GM20431 (cell line): ENCODE results near the gene KCNK13.

ENCODE experiments used
- in situ Hi-C: fragments of 300-500 bp; cut with MseI, MboI; formaldehyde crosslinking; loops from one replicate; pipeline ENCODE4 v1.15.0; 2020; ENCODE audit warnings: low sequenced_read_pairs; ENCODE audit not compliant: unreplicated experiment

KCNK13 gene

DNA sequence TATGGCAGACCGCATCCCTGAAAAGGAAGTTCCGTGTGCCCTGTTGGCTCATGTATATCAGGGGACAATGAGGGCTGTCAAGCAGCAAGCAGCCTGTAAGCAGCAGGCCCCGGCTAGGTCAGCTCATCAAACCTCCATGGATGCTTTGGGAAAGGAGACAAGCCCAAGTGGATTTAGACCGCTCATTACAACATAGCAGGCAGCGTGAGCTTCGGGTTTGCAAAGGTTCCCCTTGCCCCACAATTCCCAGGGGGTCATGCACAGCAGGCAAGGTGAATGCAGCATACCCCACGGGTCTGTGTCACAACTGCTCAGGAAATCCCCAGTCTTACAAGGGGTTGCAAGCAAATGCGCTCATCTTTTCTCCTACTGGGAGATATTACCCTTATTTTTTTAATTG, 54.6 kb downstream of the KCNK13 start:
- in situ Hi-C loops: no loop called here

DNA sequence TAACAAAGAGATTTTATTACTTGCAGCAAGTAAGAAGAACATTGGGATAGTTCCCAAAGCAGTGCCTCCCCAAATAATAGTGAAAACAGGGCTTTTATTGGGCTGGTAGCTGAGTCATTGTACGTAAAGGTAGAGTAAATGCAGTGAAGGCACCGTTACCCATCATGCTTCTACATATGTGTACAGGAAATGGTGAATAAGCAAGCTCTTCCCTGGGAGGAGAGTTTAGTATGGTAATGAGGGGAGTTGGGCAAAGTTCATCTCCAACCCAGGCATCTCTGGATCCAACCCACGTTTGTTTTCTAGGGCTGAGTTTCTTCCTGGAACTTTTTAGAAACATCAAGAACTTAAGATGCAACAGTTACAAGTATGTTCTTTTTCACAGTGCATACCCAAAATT, 56.2 kb downstream of the KCNK13 start:
- in situ Hi-C loops: no loop called here

DNA sequence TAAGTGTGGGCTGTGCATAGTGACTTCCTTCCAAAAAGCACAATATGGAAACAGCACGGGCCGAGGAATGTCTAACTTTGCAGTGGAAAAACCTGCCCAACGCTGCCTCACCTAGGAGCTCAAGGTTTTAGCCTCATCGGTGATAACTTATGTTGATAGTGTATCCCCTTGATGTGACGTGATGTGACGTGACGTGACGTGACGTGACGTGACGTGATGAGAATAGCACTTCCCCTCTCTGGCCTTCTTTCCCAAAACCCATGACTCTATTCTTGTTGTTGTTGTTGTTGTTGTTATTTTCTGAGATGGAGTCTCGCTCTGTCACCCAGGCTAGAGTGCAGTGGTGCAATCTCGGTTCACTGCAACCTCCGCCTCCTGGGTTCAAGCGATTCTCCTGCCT, 64.5 kb downstream of the KCNK13 start:
- in situ Hi-C loops: no loop called here

DNA sequence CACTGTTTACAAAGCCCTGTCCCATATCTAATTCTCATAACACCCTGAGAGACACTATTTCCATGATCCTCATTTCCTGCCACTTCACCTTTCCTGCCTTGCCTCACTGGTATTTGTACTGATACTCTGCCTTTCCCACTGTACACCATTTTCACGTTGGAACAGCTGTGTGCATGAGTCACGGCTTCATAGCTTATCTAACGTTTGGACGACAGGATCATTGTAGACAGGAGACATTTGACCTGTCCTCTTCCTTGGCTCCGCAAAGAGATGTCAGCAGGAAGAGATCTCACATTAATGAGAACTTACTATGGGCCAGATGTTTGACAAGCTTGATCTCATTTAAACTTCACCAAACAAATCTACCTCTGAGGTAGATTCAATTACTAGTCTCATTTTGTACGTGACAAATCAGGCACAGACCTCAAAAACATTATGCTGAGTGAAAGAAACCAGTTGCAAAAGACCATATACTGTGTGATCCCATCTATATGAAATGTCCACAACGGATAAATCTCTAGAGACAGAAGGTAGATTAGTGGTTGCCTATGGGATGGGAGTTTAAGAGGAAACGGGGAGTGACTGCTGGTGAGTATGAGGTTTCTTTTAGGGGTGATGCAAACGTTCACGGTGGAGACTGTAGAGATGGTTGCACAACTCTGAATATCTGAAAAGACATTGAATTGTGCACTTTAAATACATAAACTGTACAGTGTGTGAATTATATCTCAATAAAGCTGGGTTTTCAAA, 71.2 kb downstream of the KCNK13 start:
- in situ Hi-C loops: no loop called here

DNA sequence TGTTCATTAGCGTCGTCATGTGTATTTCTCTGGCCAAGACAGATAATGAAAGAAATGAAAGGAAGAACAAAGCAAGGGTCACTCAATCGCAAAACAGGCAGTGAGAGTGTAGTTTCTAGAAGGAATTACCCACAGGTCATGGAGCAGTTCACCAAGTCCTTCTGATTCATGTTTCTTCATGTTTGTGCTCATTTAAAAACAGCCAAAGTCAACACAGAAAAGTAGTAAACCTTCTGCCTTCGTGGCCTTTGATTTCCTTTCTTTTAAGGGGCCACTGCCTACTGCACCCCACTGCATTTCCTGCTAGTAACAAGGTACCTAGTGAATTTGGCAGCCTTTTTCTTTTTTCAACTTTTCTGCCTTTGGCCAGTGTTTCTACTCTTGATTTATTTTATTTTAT, 75.1 kb downstream of the KCNK13 start:
- in situ Hi-C loops: no loop called here

DNA sequence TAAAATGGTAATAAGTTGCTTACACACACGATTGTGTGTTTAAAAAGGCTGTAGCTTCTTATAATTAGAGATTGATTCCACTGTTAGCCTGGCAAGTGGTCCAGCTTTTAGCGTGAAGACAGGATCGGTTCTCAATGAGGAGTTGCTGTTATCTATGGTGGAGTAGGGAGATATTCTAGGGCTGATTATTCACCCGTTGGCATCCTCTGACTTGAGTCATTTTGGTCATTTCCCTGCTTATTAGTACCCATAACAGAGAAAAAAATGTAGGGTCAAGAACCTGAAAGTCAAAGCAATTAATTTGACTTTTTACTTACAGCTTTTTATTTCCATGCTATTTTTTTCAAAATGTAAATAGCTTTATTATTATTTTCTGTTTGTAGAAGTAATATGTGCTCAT, 76.0 kb downstream of the KCNK13 start:
- in situ Hi-C loops: no loop called here

DNA sequence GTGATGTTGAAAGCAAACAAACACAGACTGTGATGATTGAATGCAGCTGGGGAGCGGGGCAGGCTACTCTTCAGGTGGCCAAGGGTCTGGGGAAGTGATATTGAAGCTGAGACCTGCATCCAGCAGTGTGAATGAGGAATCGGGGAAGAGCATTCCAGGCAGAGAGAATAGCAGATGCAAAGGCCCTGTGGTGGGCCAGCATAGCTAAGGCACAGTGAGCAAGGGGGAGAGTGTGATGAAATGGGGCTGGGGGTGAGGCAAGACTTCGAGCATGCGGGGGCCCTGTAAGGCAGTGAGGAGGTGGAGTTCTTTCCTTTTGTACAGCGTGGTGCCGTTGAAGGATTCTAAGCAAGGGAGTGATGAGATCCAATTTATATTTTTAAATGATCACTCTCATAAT, 77.4 kb downstream of the KCNK13 start:
- in situ Hi-C loops: no loop called here

DNA sequence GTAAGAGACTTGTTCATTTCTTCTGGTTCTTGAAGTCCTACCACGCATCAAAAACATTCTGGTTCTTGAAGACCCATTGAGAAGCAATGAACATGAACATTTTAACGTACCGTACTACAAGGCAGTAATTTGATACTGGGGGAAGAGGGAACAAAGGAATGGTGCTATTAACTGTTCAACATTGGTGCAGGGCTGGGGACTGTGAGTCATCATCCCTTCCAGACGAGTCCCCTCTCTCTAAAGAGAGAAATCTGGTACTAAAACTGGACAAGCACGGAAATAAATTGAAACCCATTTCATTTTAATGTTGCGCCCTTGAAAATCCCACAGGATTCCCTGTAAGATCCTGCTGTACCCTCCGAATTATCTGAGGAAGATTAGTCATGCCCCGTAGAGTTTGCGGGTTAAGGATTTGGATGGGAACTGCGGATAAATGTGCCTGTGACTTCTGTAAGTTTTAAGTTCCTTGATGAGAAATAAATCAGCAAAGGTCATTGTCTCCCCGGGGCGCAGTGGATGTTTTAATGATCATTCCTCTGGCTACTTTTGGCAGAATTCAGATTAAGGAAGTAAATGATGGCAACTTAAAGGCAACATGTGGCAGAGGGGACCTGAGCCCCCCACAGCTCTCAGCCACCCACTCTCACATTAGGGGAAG, 78.6 kb downstream of the KCNK13 start:
- in situ Hi-C loops: no loop called here

DNA sequence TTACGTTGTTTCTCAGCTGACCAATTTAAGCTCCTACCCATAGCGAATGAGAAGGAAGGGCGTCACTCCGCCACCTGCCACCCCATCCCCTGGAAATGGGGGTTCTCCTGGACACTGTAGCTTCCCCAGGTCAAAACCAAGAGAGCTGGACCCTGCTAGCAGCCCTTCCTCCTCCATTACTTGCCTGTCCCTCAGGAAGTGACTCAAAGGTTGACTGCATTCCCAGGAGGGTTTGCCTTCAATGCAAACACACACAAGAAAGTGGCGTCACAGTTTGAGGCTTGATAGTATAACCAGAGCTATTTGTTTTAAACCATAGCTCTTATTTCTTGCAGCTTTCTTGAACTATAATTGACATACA, 79.1 kb downstream of the KCNK13 start:
- in situ Hi-C loops: no loop called here

DNA sequence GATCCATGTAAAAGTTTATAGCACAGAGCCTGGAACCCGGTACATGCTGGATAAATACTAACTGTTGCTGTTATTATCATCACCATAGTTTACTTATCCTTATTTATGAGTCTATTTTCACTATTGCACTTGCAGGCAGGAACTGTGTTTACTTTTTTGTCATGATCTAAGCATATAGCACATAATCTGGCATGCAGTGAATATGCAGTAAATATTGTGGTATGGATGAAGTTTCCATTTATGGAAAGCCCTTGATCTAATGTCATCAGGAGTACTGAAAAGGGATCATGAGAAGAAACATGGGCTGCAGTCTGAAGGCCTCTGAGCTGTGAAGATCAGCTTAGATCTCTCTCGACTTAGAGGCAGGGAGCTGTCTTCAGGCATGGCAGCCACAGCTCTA, 91.6 kb downstream of the KCNK13 start:
- in situ Hi-C loops: no loop called here

DNA sequence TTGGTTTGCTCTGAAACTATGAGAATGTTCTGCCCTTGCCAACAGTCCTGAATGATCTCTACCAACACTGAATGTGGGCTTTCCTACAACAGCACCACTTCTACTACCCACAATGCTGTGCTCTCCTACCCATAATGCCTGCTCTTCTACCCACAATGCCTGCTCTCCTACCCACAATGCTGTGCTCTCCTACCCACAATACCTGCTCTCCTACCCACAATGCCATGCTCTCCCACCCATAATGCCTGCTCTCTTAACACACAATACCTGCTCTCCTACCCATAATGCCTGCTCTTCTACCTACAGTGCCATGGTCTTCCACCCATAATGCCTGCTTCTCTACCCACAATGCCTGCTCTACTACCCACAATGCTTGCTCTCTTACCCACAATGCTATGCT, 92.3 kb downstream of the KCNK13 start:
- in situ Hi-C loops: no loop called here

DNA sequence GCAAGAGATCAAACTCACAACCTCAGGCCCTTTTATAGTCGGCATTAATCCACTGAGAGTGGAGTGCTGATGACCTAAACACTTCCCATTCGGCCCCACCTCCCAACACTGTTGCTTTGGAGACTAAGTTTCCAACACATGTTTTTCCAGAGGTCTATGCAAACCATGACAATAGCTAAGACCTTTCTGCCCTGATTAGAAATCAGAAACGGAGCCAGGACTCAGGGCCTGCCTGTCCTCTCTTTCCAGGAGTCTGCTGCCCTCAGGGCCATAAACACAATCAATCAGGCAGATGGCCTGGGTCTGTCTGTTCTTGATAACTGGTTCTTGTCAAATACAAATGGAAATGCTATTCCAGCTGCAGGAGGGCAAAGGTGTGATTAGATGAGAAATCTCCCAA, 97.4 kb downstream of the KCNK13 start:
- in situ Hi-C loops: no loop called here

DNA sequence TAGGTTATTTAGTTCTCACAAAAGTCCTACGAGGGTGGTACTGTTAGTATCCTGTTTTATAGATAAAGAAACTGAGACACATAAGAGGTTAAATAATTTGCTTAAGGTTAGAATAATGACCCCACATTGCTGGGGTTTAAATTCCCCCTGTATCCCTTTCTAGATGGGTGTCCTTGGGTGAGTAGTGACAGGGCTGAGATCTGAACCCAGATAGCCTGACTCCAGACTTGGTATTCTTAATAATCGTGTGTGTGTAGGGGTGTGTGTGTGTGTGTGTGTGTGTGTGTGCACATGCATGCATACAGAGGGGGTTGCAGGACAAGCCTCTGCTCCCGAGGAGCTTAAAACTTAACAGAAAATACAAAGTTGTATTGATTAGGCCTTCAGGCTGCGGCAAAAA, 97.9 kb downstream of the KCNK13 start:
- in situ Hi-C loops: no loop called here

DNA sequence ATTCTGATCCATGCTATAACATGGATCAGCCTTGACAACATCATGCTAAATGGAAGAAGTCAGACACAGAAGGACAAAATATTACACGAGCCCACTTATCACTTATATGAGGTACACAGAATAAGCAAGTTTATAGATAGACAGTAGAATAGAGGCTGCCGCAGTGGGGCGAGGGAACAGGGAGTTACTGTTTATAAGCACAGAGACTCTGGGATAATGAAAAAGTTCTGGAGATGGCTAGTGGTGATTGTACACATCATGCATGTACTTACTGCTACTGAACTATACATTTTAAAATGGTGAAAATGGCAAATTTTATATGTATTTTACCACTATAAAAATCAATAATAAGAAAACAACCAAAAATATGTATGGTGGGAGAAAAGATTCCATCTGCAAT, 99.3 kb downstream of the KCNK13 start:
- in situ Hi-C loops: no loop called here

DNA sequence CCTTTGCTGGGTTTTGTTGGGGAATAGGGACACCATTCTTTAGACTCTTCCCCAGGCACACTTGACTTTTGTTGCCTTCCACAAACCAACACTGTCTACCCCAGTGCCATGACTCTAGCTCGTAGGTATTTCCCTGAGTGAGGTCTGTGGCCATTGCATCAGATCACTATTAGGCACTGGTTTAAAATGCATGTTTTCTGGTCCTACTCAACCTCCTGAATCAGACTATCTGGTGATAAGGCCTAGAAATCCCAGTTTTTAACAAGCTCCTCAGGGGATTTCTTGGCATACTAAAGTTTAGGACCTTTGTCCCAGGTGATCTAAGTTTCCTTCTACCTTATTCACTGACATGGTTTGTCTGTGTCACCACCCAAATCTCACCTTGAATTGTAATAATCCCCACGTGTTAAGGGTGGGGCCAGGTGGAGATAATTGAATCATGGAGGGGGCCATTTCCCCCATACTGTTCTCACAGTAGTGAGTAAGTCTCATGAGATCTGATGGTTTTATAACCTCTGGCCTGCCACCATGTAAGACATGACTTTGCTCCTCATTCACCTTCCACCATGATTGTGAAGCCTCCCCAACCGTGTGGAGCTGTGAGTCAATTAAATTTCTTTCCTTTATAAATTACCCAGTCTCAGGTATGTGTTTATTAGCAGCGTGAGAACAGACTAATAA, 106.8 kb downstream of the KCNK13 start:
- in situ Hi-C loops: no loop called here

DNA sequence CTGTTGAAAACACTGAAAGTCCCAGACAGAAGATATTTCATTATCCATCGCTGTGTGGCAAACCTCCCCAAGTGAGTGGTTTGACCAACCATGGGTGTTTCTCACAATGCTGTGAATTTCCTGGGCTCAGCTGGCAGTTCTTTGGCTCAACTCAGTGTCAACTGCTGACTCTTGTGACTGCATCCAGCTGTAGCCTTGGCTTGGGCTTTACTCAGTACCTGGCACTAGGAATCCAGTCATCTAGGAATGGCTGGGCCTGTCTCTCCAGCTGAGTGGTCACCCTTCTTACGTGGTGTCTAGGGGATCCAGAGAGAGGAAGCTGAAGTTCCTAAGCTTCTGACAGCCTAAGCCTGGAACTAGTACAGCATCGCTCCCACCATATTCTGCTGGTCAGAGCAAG, 113.8 kb downstream of the KCNK13 start:
- in situ Hi-C loops: no loop called here

DNA sequence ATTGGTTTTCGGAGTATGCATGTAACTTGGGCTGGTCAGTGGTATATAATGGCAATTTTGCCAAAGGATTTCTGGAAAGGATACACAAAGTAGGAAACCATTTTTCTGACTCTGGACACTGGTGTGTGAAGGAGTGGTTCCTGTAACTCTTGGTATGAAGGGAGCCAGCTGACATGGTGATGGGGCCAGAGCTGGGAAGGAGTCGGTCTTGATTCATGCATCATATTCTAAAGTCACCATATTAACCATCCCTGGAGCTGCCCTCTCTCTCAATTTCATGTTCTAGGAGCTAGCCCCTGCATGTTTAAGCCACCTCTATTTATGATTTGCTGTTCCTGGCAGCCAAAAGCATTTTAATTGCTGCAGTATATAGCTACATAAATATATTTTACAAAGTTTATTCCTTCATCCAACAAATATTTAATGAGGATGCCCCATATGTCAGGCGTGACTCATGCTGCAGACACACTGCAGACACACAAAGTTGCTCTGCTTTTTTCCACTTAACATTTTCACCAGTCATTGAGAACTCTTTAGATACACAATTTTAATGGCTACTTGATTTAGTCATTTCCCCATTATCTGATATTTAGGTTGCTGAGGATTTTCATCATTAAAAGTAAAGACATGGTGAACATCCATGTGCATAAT, 115.9 kb downstream of the KCNK13 start:
- in situ Hi-C loops: no loop called here

DNA sequence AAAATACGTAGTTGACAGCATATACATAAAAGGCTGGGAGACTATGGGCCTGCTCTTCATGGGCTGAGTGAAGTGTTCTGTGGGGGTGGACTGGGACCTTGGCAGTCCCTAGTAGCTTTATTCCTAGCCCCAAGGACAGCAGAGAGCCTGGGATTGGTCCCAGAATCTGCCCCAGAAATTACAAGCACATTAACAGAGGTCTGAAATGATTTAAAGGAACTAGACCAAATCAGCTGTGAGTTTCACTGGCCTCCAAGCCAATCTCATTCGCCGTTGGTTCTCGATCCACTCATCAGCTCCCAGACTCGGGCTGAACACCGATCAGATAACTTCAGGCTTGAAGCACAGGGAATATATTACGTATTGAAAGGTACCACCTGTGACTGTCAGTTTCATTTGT, 117.6 kb downstream of the KCNK13 start:
- in situ Hi-C loops: no loop called here

DNA sequence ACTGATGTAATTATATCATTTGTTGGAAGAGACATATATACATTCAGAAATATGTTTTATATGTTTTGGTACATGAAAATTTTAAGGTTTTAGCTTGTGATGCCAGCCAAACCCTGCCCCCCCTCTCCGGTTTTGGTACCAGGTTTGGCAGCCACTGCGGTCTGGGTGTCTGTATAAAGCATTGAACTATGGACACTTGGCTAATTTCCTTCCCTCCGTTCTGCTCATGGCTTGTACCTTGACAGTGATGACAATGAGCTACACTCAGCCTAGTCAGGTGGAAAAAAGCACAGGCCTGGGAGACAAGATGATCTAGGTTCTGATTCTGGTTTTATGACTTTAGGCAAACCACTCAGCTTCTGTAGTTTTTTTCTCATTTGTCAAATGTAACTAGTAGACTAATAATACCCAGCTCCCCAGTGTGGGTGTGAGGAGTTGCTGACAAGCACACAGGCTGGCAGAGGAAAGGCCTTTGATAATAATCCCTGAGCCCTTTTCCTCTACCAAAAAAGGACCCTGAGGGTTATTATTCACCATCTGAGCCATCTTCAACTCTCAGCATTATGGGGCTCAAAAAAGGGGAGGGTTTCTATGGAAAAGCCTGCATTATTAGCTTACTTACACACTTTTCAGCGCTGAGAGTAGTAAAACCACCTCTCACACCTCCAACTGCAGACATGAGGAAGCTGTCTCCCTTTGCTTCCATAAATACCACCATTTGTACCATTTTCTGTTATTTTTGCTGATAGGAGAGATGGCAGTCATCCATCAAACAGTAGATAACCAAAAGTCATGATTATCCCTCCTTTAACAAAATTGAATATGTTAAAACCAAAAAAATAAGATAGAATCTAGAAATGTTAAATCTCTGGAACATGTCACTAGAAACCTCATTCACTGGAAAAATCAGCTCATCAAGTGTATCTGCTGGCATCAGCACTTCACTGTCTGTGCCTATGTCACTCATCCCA, 118.3 kb downstream of the KCNK13 start:
- in situ Hi-C loops: no loop called here

DNA sequence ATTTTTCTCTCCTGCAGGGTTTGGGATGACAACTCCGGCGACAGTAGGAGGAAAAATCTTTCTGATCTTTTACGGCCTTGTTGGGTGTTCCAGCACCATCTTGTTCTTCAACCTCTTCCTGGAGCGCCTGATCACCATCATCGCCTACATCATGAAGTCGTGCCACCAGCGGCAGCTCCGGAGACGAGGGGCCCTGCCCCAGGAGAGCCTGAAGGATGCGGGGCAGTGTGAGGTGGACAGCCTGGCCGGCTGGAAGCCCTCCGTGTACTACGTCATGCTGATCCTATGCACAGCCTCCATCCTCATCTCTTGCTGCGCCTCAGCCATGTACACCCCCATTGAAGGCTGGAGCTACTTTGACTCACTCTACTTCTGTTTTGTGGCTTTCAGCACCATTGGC, 122.3 kb downstream of the KCNK13 start:
- in situ Hi-C loops: no loop called here
